Measurements from ENCODE around the gene ENTREP1. TPM values are rescaled to one million over a fixed set of nuclear protein-coding genes. Genes with fewer than 3 reads are reported as not detected.

The ENTREP1 gene
- total and polyA plus RNA-seq, 2 donors (not counting 1 experiment from before 2014, with no cell fraction given) = 0.06 TPM; not detected in 1

DNA sequence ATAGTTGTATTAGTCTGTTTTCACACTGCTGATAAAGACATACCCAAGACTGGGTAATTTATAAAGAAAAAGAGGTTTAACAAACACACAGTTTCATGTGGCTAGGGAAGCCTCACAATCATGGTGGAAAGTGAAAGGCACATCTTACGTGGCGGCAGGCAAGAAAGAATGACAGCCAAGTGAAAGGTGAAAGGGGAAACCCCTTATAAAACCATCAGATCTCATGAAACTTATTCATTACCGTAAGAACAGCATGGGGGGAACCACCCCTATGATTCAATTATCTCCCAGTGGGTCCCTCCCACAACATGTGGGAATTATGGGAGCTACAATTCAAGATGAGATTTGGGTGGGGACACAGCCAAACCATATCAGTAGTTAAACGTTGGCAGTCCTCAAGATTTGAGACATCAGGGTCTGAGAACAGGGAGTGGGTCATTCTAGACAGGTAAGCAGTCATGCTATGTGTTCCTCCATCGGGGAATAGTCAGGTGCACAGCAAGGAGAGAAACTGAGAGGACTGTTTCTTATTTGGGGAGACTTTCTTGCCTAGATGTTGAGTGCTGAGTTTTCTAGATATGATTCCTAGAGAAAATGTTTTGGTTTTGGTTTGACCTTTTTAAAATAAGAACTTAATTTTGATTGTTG is 45.8 kb upstream of the ENTREP1 start:
- Histone ChIP-seq H3K36me3 (ENCODE audit: control insufficient read depth, insufficient read depth, low read length) (no peaks in the 10 kb centered on the region), H2AFZ (ENCODE audit: low read length) (no peak overlapping the region), H3K9me3 (ENCODE audit: control insufficient read depth, insufficient read depth, low read depth, low read length) (no peaks in the 10 kb centered on the region), H3K4me1 (ENCODE audit: control insufficient read depth, extremely low read depth, insufficient read depth, low read length) (no peaks in the 10 kb centered on the region), H3K4me2 (ENCODE audit: extremely low read depth, insufficient read depth, low read length) (no peak overlapping the region), H3K4me3 (replicated peaks in 1 of 4; ENCODE audit: control extremely low read depth in 1 of 4, insufficient read depth in 1 of 4, low read depth in 3 of 4, low read length in 4 of 4) (no peak overlapping the region), H3K27ac (ENCODE audit: insufficient read depth, low read length) (no peak overlapping the region), H3K79me2 (ENCODE audit: control insufficient read depth, insufficient read depth, low read length) (no peaks in the 10 kb centered on the region), H4K20me1 (ENCODE audit: control insufficient read depth, extremely low read depth, insufficient read depth, low read length) (no peaks in the 10 kb centered on the region), H3K9ac (ENCODE audit: insufficient read depth, low read length) (no peak overlapping the region), H3K27me3 (ENCODE audit: control insufficient read depth, insufficient read depth, low read length) (no peaks in the 10 kb centered on the region)
- TF ChIP-seq EZH2 (IDR thresholded peaks at IDR 0.05; ENCODE audit: low read length, missing control alignments) = no peak
- TF ChIP-seq, protein P1, sequence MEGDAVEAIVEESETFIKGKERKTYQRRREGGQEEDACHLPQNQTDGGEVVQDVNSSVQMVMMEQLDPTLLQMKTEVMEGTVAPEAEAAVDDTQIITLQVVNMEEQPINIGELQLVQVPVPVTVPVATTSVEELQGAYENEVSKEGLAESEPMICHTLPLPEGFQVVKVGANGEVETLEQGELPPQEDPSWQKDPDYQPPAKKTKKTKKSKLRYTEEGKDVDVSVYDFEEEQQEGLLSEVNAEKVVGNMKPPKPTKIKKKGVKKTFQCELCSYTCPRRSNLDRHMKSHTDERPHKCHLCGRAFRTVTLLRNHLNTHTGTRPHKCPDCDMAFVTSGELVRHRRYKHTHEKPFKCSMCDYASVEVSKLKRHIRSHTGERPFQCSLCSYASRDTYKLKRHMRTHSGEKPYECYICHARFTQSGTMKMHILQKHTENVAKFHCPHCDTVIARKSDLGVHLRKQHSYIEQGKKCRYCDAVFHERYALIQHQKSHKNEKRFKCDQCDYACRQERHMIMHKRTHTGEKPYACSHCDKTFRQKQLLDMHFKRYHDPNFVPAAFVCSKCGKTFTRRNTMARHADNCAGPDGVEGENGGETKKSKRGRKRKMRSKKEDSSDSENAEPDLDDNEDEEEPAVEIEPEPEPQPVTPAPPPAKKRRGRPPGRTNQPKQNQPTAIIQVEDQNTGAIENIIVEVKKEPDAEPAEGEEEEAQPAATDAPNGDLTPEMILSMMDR (conservative IDR thresholded peaks at IDR 0.05 in 1 of 2, IDR thresholded peaks at IDR 0.05 in 1 of 2; ENCODE audit: low read depth in 1 of 2, low read length in 2 of 2) = no peak
- no peak for DNase-seq (ENCODE audit: low read depth in 2 of 2)

DNA sequence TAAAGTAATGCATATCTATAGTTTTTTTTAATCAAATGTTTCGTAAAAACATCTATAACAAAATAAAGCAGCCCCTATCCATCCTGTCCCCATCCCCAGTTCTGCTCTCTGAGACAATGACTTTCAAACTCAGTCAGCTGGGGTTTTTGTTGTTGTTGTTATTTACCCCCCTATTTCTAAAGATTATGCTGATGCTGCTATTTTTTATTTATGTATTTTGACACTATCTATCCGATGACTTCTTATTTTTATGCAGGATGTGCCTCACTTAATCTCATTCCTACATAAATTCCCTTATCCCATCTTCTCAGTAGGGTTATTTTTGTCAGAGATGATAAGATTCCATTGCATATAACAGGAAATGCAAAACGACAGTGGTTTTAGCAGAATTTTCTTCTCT is 45.3 kb upstream of the ENTREP1 start:
- Histone ChIP-seq H3K36me3 (ENCODE audit: control insufficient read depth, insufficient read depth, low read length) (no peaks in the 10 kb centered on the region), H3K9ac (ENCODE audit: insufficient read depth, low read length) (no peak overlapping the region), H2AFZ (ENCODE audit: low read length) (no peak overlapping the region), H3K27me3 (ENCODE audit: control insufficient read depth, insufficient read depth, low read length) (no peaks in the 10 kb centered on the region), H3K4me3 (replicated peaks in 1 of 4; ENCODE audit: control extremely low read depth in 1 of 4, insufficient read depth in 1 of 4, low read depth in 3 of 4, low read length in 4 of 4) (no peak overlapping the region), H4K20me1 (ENCODE audit: control insufficient read depth, extremely low read depth, insufficient read depth, low read length) (no peaks in the 10 kb centered on the region), H3K4me1 (ENCODE audit: control insufficient read depth, extremely low read depth, insufficient read depth, low read length) (no peaks in the 10 kb centered on the region), H3K79me2 (ENCODE audit: control insufficient read depth, insufficient read depth, low read length) (no peaks in the 10 kb centered on the region), H3K9me3 (ENCODE audit: control insufficient read depth, insufficient read depth, low read depth, low read length) (no peaks in the 10 kb centered on the region), H3K4me2 (ENCODE audit: extremely low read depth, insufficient read depth, low read length) (no peak overlapping the region), H3K27ac (ENCODE audit: insufficient read depth, low read length) (no peak overlapping the region)
- DNase-seq (ENCODE audit: low read depth in 2 of 2) = no peak
- no peak for TF ChIP-seq EZH2 (IDR thresholded peaks at IDR 0.05; ENCODE audit: low read length, missing control alignments)
- TF ChIP-seq, protein P1 (conservative IDR thresholded peaks at IDR 0.05 in 1 of 2, IDR thresholded peaks at IDR 0.05 in 1 of 2; ENCODE audit: low read depth in 1 of 2, low read length in 2 of 2) = no peak

GRCh38 chr9:69283003-69283402 is 42.0 kb upstream of the ENTREP1 start:
- H3K27me3 ChIP-seq (ENCODE audit: control insufficient read depth, insufficient read depth, low read length) = no peaks in the 10 kb centered on the region
- H3K4me1 ChIP-seq (ENCODE audit: control insufficient read depth, extremely low read depth, insufficient read depth, low read length) = no peaks in the 10 kb centered on the region
- no peaks in the 10 kb centered on the region for H4K20me1 ChIP-seq (ENCODE audit: control insufficient read depth, extremely low read depth, insufficient read depth, low read length)
- no peaks in the 10 kb centered on the region for H3K9me3 ChIP-seq (ENCODE audit: control insufficient read depth, insufficient read depth, low read depth, low read length)
- no peak overlapping the region for H2AFZ ChIP-seq (ENCODE audit: low read length)
- H3K79me2 ChIP-seq (ENCODE audit: control insufficient read depth, insufficient read depth, low read length) = no peaks in the 10 kb centered on the region
- no peak overlapping the region for H3K9ac ChIP-seq (ENCODE audit: insufficient read depth, low read length)
- H3K36me3 ChIP-seq (ENCODE audit: control insufficient read depth, insufficient read depth, low read length) = no peaks in the 10 kb centered on the region
- no peak overlapping the region for H3K27ac ChIP-seq (ENCODE audit: insufficient read depth, low read length)
- H3K4me3 ChIP-seq (replicated peaks in 1 of 4; ENCODE audit: control extremely low read depth in 1 of 4, insufficient read depth in 1 of 4, low read depth in 3 of 4, low read length in 4 of 4) = no peak overlapping the region
- TF ChIP-seq, protein P1 (conservative IDR thresholded peaks at IDR 0.05 in 1 of 2, IDR thresholded peaks at IDR 0.05 in 1 of 2; ENCODE audit: low read depth in 1 of 2, low read length in 2 of 2) = no peak
- no peak for TF ChIP-seq EZH2 (IDR thresholded peaks at IDR 0.05; ENCODE audit: low read length, missing control alignments)
- H3K4me2 ChIP-seq (ENCODE audit: extremely low read depth, insufficient read depth, low read length) = no peak overlapping the region
- no peak for DNase-seq (ENCODE audit: low read depth in 2 of 2)

All from fibroblast of lung (primary cell).